H1 (cell line): ENCODE results near the gene CXCL9. TPM values are rescaled to one million over a fixed set of nuclear protein-coding genes. Genes with fewer than 3 reads are reported as not detected.

Experiments
- CTCF ChIA-PET: fragments of 300-600 bp; sonication (Branson Sonifier 250); formaldehyde crosslinking; loops from one replicate; lab custom pipeline; 2021; ENCODE audit not compliant: partially characterized antibody; lab: Charles Lee
- POLR2A ChIA-PET: fragments of 300-600 bp; sonication (Branson Sonifier 250); formaldehyde crosslinking; loops from one replicate; lab custom pipeline; 2021; ENCODE audit warnings: inconsistent platforms; ENCODE audit not compliant: partially characterized antibody; lab: Charles Lee
- DNase-seq, 2 experiments: peaks; one replicate each; pipeline versions ENCODE4 v3.0.0 to v3.0.0-alpha.2; 2010 to 2022; ENCODE audit warnings: low spot score in 2 of 2, low read depth in 1 of 2, mixed read lengths in 1 of 2
- FAIRE-seq: peaks from 2 replicates; lab custom pipeline; 2011; peaks lifted over from hg19 to GRCh38; lab: Jason Lieb, UNC
- H2AFZ ChIP-seq: 2 replicates; pipeline ENCODE4 v1.8.1; 2012; ENCODE audit warnings: low read length, inconsistent platforms
- H2AK5ac ChIP-seq: 2 replicates; pipeline ENCODE4 v1.6.1; 2013; ENCODE audit warnings: low read depth, low read length
- H2BK120ac ChIP-seq: replicated peaks from 2 replicates; pipeline ENCODE3; 2013; ENCODE audit warnings: low read depth, low read length, inconsistent platforms
- H2BK12ac ChIP-seq: 2 replicates; pipeline ENCODE4 v1.6.1; 2013; ENCODE audit warnings: low read depth, low read length
- H2BK15ac ChIP-seq: 2 replicates; pipeline ENCODE4 v1.6.1; 2013; ENCODE audit warnings: low read length
- H2BK20ac ChIP-seq: 2 replicates; pipeline ENCODE4 v1.6.1; 2013; ENCODE audit warnings: low read length
- H2BK5ac ChIP-seq: 2 replicates; pipeline ENCODE4 v1.6.1; 2013; ENCODE audit warnings: low read depth, low read length
- H3K14ac ChIP-seq: 2 replicates; pipeline ENCODE4 v1.6.1; 2013; ENCODE audit warnings: inconsistent platforms; ENCODE audit not compliant: insufficient read length
- H3K18ac ChIP-seq: 2 replicates; pipeline ENCODE4 v1.6.1; 2013; ENCODE audit warnings: low read length; ENCODE audit errors: extremely low read depth
- H3K23ac ChIP-seq: 2 replicates; pipeline ENCODE4 v1.6.1; 2013; ENCODE audit warnings: inconsistent platforms; ENCODE audit not compliant: insufficient read length
- H3K23me2 ChIP-seq: 2 replicates; pipeline ENCODE4 v1.6.1; 2013; ENCODE audit warnings: low read depth, low read length
- H3K27ac ChIP-seq: 2 replicates; pipeline ENCODE4 v1.6.1; 2011; ENCODE audit warnings: low read depth, low read length, inconsistent platforms
- H3K27me3 ChIP-seq, 4 experiments: replicated peaks in 1 of 4; 1 replicate in 1 of 4; 2 replicates in 3 of 4; pipeline versions ENCODE4 v1.6.1 to v1.8.1; 2011 to 2013; ENCODE audit warnings: low read length in 3 of 4, mild to moderate bottlenecking in 3 of 4, inconsistent platforms in 2 of 4, mixed read lengths in 2 of 4, moderate library complexity in 1 of 4; ENCODE audit not compliant: control insufficient read depth in 3 of 4, insufficient read depth in 3 of 4; ENCODE audit errors: extremely low read depth in 1 of 4
- H3K36me3 ChIP-seq, 4 experiments: 2 replicates each; pipeline versions ENCODE4 v1.6.1 to v1.8.1; 2011 to 2013; ENCODE audit warnings: mild to moderate bottlenecking in 4 of 4, low read length in 3 of 4, moderate library complexity in 2 of 4, control low read depth in 1 of 4, inconsistent platforms in 1 of 4; ENCODE audit not compliant: insufficient read depth in 4 of 4, control insufficient read depth in 2 of 4
- H3K4ac ChIP-seq: replicated peaks from 2 replicates; pipeline ENCODE3; 2013; ENCODE audit warnings: low read length, low read depth, mixed read lengths, inconsistent platforms; ENCODE audit not compliant: insufficient read length
- H3K4me1 ChIP-seq, 4 experiments: replicated peaks in 1 of 4; 1 replicate in 1 of 4; 2 replicates in 3 of 4; pipeline versions ENCODE4 v1.6.1 to v1.8.1; 2011 to 2013; ENCODE audit warnings: low read length in 3 of 4, inconsistent platforms in 2 of 4, mixed read lengths in 1 of 4; ENCODE audit not compliant: insufficient read depth in 4 of 4, control insufficient read depth in 3 of 4
- H3K4me2 ChIP-seq, 2 experiments: 2 replicates each; pipeline versions ENCODE4 v1.6.1 to v1.8.1; 2011 to 2013; ENCODE audit warnings: low read depth in 2 of 2, low read length in 2 of 2, control low read depth in 1 of 2, inconsistent platforms in 1 of 2, mild to moderate bottlenecking in 1 of 2; ENCODE audit not compliant: insufficient read depth in 1 of 2
- H3K4me3 ChIP-seq, 4 experiments: fragments of 200-600, 300-600 bp in 1 of 4; sonication (generic), shearing (Covaris generic), sonication (Bioruptor Twin) in 1 of 4; 2 replicates each; pipeline versions ENCODE4 v1.5.1 to v1.8.1; 2011 to 2016; ENCODE audit warnings: low read length in 4 of 4, low read depth in 3 of 4, control low read depth in 2 of 4, inconsistent platforms in 2 of 4, mild to moderate bottlenecking in 2 of 4, mixed read lengths in 1 of 4, moderate library complexity in 1 of 4; ENCODE audit not compliant: insufficient read depth in 2 of 4; ENCODE audit errors: extremely low read depth in 1 of 4
- H3K56ac ChIP-seq: replicated peaks from 2 replicates; pipeline ENCODE3; 2013; ENCODE audit warnings: low read depth, mild to moderate bottlenecking, mixed read lengths, low read length, inconsistent platforms; ENCODE audit not compliant: insufficient read length
- H3K79me1 ChIP-seq: 2 replicates; pipeline ENCODE4 v1.6.1; 2013; ENCODE audit warnings: low read depth, low read length, control low read depth
- H3K79me2 ChIP-seq, 2 experiments: 2 replicates each; pipeline versions ENCODE4 v1.6.1 to v1.8.1; 2012 to 2013; ENCODE audit warnings: low read length in 2 of 2, mild to moderate bottlenecking in 2 of 2, inconsistent platforms in 1 of 2; ENCODE audit not compliant: insufficient read depth in 2 of 2, control insufficient read depth in 1 of 2
- H3K9ac ChIP-seq, 4 experiments: replicated peaks in 1 of 4; 1 replicate in 1 of 4; 2 replicates in 3 of 4; pipeline versions ENCODE4 v1.6.1 to v1.8.1; 2011 to 2013; ENCODE audit warnings: low read depth in 3 of 4, low read length in 3 of 4, control low read depth in 2 of 4, mild to moderate bottlenecking in 2 of 4, moderate library complexity in 2 of 4, inconsistent platforms in 1 of 4; ENCODE audit errors: extremely low read depth in 1 of 4
- H3K9me3 ChIP-seq, 2 experiments: 2 replicates each; pipeline versions ENCODE4 v1.6.1 to v1.8.1; 2012 to 2013; ENCODE audit warnings: mild to moderate bottlenecking in 2 of 2, moderate library complexity in 2 of 2, control low read depth in 1 of 2, inconsistent platforms in 1 of 2, low read depth in 1 of 2, low read length in 1 of 2, mixed read lengths in 1 of 2; ENCODE audit not compliant: insufficient read depth in 2 of 2
- H4K20me1 ChIP-seq, 2 experiments: replicated peaks in 1 of 2; 2 replicates each; pipeline versions ENCODE3 to v1.8.1; 2011 to 2013; ENCODE audit warnings: inconsistent platforms in 2 of 2, low read length in 2 of 2, mild to moderate bottlenecking in 1 of 2; ENCODE audit not compliant: insufficient read depth in 2 of 2, control insufficient read depth in 1 of 2
- H4K5ac ChIP-seq: 2 replicates; pipeline ENCODE4 v1.6.1; 2013; ENCODE audit warnings: low read length, low read depth, mixed read lengths, inconsistent platforms; ENCODE audit not compliant: insufficient read length
- H4K8ac ChIP-seq: 2 replicates; pipeline ENCODE4 v1.8.0; 2013; ENCODE audit warnings: mild to moderate bottlenecking, moderate library complexity, low read length, inconsistent platforms; ENCODE audit not compliant: insufficient read depth; ENCODE audit errors: extremely low read depth
- H4K91ac ChIP-seq: replicated peaks from 2 replicates; pipeline ENCODE3; 2013; ENCODE audit warnings: low read length, mixed read lengths, inconsistent platforms; ENCODE audit not compliant: insufficient read length
- CEBPB ChIP-seq: IDR thresholded peaks from 2 replicates; pipeline ENCODE4 v1.6.1; 2012; ENCODE audit warnings: low read depth, low read length
- KDM5A ChIP-seq: fragments of 200-600 bp; IDR thresholded peaks from 2 replicates; pipeline ENCODE4 v1.7.1; 2012; ENCODE audit warnings: mild to moderate bottlenecking, low read length, inconsistent platforms, mixed read lengths
- TAF1 ChIP-seq: IDR thresholded peaks from 2 replicates; pipeline ENCODE4 v1.6.1; 2011; ENCODE audit warnings: mild to moderate bottlenecking, low read depth, low read length
- WGBS, 2 experiments: shearing (Covaris generic) in 1 of 2; methylation state at CpG; one replicate each; pipeline versions ENCODE4 v1.1.6 to v1.1.7; 2013 to 2015; ENCODE audit warnings: low lambda C conversion rate in 2 of 2, mixed read lengths in 2 of 2, inconsistent platforms in 1 of 2, low coverage in 1 of 2, missing lambda C conversion rate in 1 of 2; ENCODE audit not compliant: insufficient replicate concordance in 2 of 2, insufficient coverage in 1 of 2, insufficient read length in 1 of 2; ENCODE audit errors: extremely low coverage in 1 of 2, missing lambda C conversion rate in 1 of 2; 5-methylcytosine and 5-hydroxymethylcytosine counted together
- polyA plus RNA-seq, 7 experiments: library from polyadenylated mRNA; depleted of rRNA in 3 of 7; stranded (reverse) in 5 of 7; unstranded in 2 of 7; fragments of >200 nt in 5 of 7; fragments of 200-250 nt in 2 of 7; gene quantifications; 1 replicate in 5 of 7; 2 replicates in 1 of 7; 4 replicates in 1 of 7; pipeline versions ENCODE4 v1.2.1 to v1.2.3, GENCODE V29; 2011 to 2013; ENCODE audit warnings: missing spikeins in 2 of 7, mixed read lengths in 2 of 7
- total RNA-seq: library from RNA; stranded (reverse); fragmentation: NEBNext Ultra II Directional; extraction: Animal tissue kit (Norgen Biotek cat#: 25700); gene quantifications from 2 replicates; pipeline ENCODE4 v1.2.1, GENCODE V29; 2021

The CXCL9 gene
- total and polyA plus RNA-seq, 2 of the 8 experiments (the other 6 are each of a cell fraction or from before 2014, with no cell fraction given): not detected

- FAIRE-seq (no peak), DNase-seq (no peak)
- Histone ChIP-seq H2BK20ac (no peak overlapping the region), H3K23ac (no peak overlapping the region), H2BK15ac (no peak overlapping the region), H2BK5ac (no peak overlapping the region), H3K79me1 (no peaks in the 10 kb centered on the region), H2BK12ac (no peak overlapping the region), H3K18ac (no peak overlapping the region), H2AK5ac (no peak overlapping the region), H3K56ac (no peak overlapping the region), H3K4me3 (no peak overlapping the region), H3K9me3 (peaks cover 0 to 6% of the 10 kb centered on the region in 2 experiments; a peak in 1 of 4 replicates), H4K5ac (no peak overlapping the region), H3K23me2 (no peaks in the 10 kb centered on the region), H4K91ac (no peak overlapping the region), H4K8ac (no peak overlapping the region), H3K9ac (no peak overlapping the region), H2AFZ (peak overlapping the region; percentile 61; the same call in 1 of the 2 replicates), H3K4me1 (peaks cover 0 to 13% (median 10%) of the 10 kb centered on the region in 4 experiments; a peak in 4 of 7 replicates), H4K20me1 (no peaks in the 10 kb centered on the region), H3K36me3 (no peaks in the 10 kb centered on the region), H3K27ac (no peak overlapping the region), H3K79me2 (no peaks in the 10 kb centered on the region), H3K4me2 (no peak overlapping the region), H3K14ac (no peak overlapping the region), H3K4ac (no peak overlapping the region), H2BK120ac (no peak overlapping the region), H3K27me3 (no peaks in the 10 kb centered on the region)
- TF ChIP-seq TAF1 (no peak), KDM5A (no peak), CEBPB (peak; percentile 79)
- ChIA-PET CTCF (interaction anchor here (0.7 to 4.1 kb wide), 12 partner anchors 9 to 202 kb away, joined by 3 to 25 read pairs (median 6); no protein-coding TSS in a partner anchor), POLR2A (no interaction called here)
- 58% methylated on average over 4 of the region's 4 CpGs; no CpG with 5 or more reads in 1 of the 2 experiments for WGBS, 2 experiments
Measured at GRCh38 chr4:76053730-76054129, 46.4 kb upstream of the CXCL9 start.
